Fibroblast of lung (primary cell): ENCODE measurements around the gene SMARCD1. TPM values are rescaled to one million over a fixed set of nuclear protein-coding genes. Genes with fewer than 3 reads are reported as not detected.
A peak's percentile ranks its signal among the peaks of the same experiment; 100 is the strongest.

ENCODE experiments used
- DNase-seq, 2 donors: peaks; one replicate each; pipeline versions ENCODE4 v3.0.0 to v3.0.0-alpha.2; 2010; ENCODE audit warnings: low read depth in 2 of 2
- H2AFZ ChIP-seq: 2 replicates; pipeline ENCODE4 v1.5.1; 2012; ENCODE audit warnings: low read length, control low read depth, inconsistent platforms
- H3K27ac ChIP-seq: 2 replicates; pipeline ENCODE4 v1.5.1; 2011; ENCODE audit warnings: low read length, control low read depth; ENCODE audit not compliant: insufficient read depth
- H3K27me3 ChIP-seq: 2 replicates; pipeline ENCODE4 v1.5.1; 2011; ENCODE audit warnings: mild to moderate bottlenecking, low read length; ENCODE audit not compliant: control insufficient read depth, insufficient read depth
- H3K36me3 ChIP-seq: 2 replicates; pipeline ENCODE4 v1.5.1; 2011; ENCODE audit warnings: low read length; ENCODE audit not compliant: control insufficient read depth, insufficient read depth
- H3K4me1 ChIP-seq: 2 replicates; pipeline ENCODE4 v1.5.1; 2011; ENCODE audit warnings: low read length; ENCODE audit not compliant: control insufficient read depth, insufficient read depth; ENCODE audit errors: extremely low read depth
- H3K4me2 ChIP-seq: 2 replicates; pipeline ENCODE4 v1.5.1; 2011; ENCODE audit warnings: low read length, control low read depth; ENCODE audit not compliant: insufficient read depth; ENCODE audit errors: extremely low read depth
- H3K4me3 ChIP-seq, 4 experiments: fragments of 200-600 bp in 1 of 4; sonication (generic) in 1 of 4; replicated peaks in 1 of 4; 2 replicates each; pipeline ENCODE4 v1.5.1; 2011 to 2016; ENCODE audit warnings: low read length in 4 of 4, low read depth in 3 of 4, mild to moderate bottlenecking in 3 of 4, control low read depth in 2 of 4, inconsistent platforms in 1 of 4, mixed read lengths in 1 of 4; ENCODE audit not compliant: insufficient read depth in 1 of 4; ENCODE audit errors: control extremely low read depth in 1 of 4
- H3K79me2 ChIP-seq: 2 replicates; pipeline ENCODE4 v1.5.1; 2012; ENCODE audit warnings: mild to moderate bottlenecking, low read length, inconsistent platforms; ENCODE audit not compliant: control insufficient read depth, insufficient read depth
- H3K9ac ChIP-seq: 2 replicates; pipeline ENCODE4 v1.5.1; 2011; ENCODE audit warnings: mild to moderate bottlenecking, low read length, control low read depth; ENCODE audit not compliant: insufficient read depth
- H3K9me3 ChIP-seq: 2 replicates; pipeline ENCODE4 v1.5.1; 2012; ENCODE audit warnings: low read depth, low read length; ENCODE audit not compliant: control insufficient read depth, insufficient read depth
- H4K20me1 ChIP-seq: 2 replicates; pipeline ENCODE4 v1.5.1; 2011; ENCODE audit warnings: low read length; ENCODE audit not compliant: control insufficient read depth, insufficient read depth; ENCODE audit errors: extremely low read depth
- CTCF ChIP-seq, 2 donors: IDR thresholded peaks in 1 of 2; conservative IDR thresholded peaks in 1 of 2; 1 replicate in 1 of 2; 2 replicates in 1 of 2; pipeline ENCODE4 v1.5.1; 2011 to 2012; ENCODE audit warnings: low read length in 2 of 2, control low read depth in 1 of 2, inconsistent platforms in 1 of 2, low read depth in 1 of 2, mild to moderate bottlenecking in 1 of 2
- EZH2 ChIP-seq: IDR thresholded peaks from 2 replicates; pipeline ENCODE4 v1.5.1; 2012; ENCODE audit warnings: low read length, control low read depth, mild to moderate bottlenecking; ENCODE audit errors: missing control alignments
- polyA plus RNA-seq, 2 donors: library from polyadenylated mRNA; depleted of rRNA in 1 of 2; stranded (reverse) in 1 of 2; unstranded in 1 of 2; fragments of >200 nt; gene quantifications; 2 replicates each; pipeline ENCODE4 v1.2.1, GENCODE V29; 2011 to 2012; ENCODE audit warnings: missing spikeins in 1 of 2
- total RNA-seq: library from RNA; depleted of rRNA; stranded (reverse); fragments of >200 nt; gene quantifications from 2 replicates; pipeline ENCODE4 v1.2.1, GENCODE V29; 2014

Gene SMARCD1
- total and polyA plus RNA-seq, 2 donors (not counting 1 experiment from before 2014, with no cell fraction given) = 30.5 to 34.3 TPM

GRCh38 chr12:50097952-50098351 lies 12.8 kb downstream of the SMARCD1 start:
- Histone ChIP-seq H3K27me3 (no peaks in the 10 kb centered on the region), H4K20me1 (no peaks in the 10 kb centered on the region), H3K27ac (no peak overlapping the region), H3K79me2 (no peaks in the 10 kb centered on the region), H3K36me3 (peaks cover 25% of the 10 kb centered on the region), H3K4me2 (no peak overlapping the region), H3K4me1 (peaks cover 5% of the 10 kb centered on the region), H3K9ac (no peak overlapping the region), H2AFZ (no peak overlapping the region), H3K9me3 (no peaks in the 10 kb centered on the region), H3K4me3 (no peak overlapping the region)
- no peak for DNase-seq
- TF ChIP-seq EZH2 (no peak), CTCF (conservative IDR thresholded peaks at IDR 0.05 in 1 of 2, IDR thresholded peaks at IDR 0.05 in 1 of 2; ENCODE audit: low read depth in 1 of 2, low read length in 2 of 2) (no peak)

GRCh38 chr12:50099302-50100008 lies 14.3 kb downstream of the SMARCD1 start:
- Histone ChIP-seq H3K9ac (no peak overlapping the region), H3K27me3 (no peaks in the 10 kb centered on the region), H3K4me3 (no peak overlapping the region), H3K4me1 (peaks cover 5% of the 10 kb centered on the region), H4K20me1 (no peaks in the 10 kb centered on the region), H3K36me3 (peaks cover 21% of the 10 kb centered on the region), H3K9me3 (no peaks in the 10 kb centered on the region), H3K79me2 (no peaks in the 10 kb centered on the region), H3K27ac (peak overlapping the region; percentile 34), H2AFZ (no peak overlapping the region), H3K4me2 (peak overlapping the region; percentile 3)
- TF ChIP-seq CTCF (conservative IDR thresholded peaks at IDR 0.05 in 1 of 2, IDR thresholded peaks at IDR 0.05 in 1 of 2; ENCODE audit: low read depth in 1 of 2, low read length in 2 of 2) = no peak
- TF ChIP-seq EZH2 = no peak
- DNase-seq = peak in 1 of 2 donors; percentile 51

- Histone ChIP-seq H3K79me2 (no peaks in the 10 kb centered on the region), H3K9ac (no peak overlapping the region), H3K9me3 (no peaks in the 10 kb centered on the region), H3K27me3 (no peaks in the 10 kb centered on the region), H3K36me3 (peaks cover 20% of the 10 kb centered on the region), H3K4me1 (peaks cover 5% of the 10 kb centered on the region), H3K27ac (no peak overlapping the region), H4K20me1 (no peaks in the 10 kb centered on the region), H3K4me3 (no peak overlapping the region), H2AFZ (no peak overlapping the region), H3K4me2 (no peak overlapping the region)
- no peak for DNase-seq
- TF ChIP-seq EZH2 (no peak), CTCF (conservative IDR thresholded peaks at IDR 0.05 in 1 of 2, IDR thresholded peaks at IDR 0.05 in 1 of 2; ENCODE audit: low read depth in 1 of 2, low read length in 2 of 2) (no peak)
Measured at GRCh38 chr12:50100561-50100960, 15.4 kb downstream of the SMARCD1 start.
